Measurements from ENCODE around the gene IMMP2L. TPM values are rescaled to one million over a fixed set of nuclear protein-coding genes. Genes with fewer than 3 reads are reported as not detected.

Gene IMMP2L
- total RNA-seq, 4 donors from 2014 or later = 12.0 to 22.2 (median 17.5) TPM

DNA sequence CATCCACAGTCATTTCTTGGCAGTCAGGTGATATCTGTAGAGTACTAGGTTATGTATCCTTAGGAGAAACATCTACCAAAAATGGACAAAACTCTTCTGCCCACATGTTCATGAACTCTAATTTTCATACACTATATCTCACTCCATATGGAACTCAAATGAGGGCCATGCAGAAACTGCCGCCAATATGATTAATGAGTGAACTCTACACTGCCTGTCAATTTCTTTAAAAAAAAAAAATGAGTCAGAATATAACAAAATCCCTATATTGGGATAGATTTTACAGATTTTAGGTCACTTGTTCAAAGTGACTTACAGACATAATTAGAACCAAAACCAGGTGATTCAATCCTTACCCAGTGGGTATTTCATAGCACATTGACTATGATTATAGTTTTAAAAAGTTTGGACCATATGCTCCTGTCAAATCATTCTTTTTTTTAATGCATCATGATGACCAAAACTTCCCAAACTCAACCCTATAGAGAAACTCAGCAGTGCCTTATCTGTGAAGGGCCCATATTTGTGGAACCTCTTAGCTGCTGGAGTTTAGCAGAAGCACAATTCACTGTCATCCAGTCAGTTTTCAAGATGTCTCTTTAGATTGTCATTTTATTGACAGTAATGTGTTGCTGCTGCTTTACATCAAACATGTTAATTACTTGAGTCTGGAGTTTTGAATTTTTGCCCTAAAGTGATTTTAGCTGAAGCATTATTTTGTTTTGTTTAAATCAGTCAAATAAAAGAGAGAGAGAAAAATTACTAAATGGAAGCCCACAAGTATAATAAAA lies 460.2 kb downstream of the IMMP2L start:
- intact Hi-C loops (cut with DNase I) = no loop called here

DNA sequence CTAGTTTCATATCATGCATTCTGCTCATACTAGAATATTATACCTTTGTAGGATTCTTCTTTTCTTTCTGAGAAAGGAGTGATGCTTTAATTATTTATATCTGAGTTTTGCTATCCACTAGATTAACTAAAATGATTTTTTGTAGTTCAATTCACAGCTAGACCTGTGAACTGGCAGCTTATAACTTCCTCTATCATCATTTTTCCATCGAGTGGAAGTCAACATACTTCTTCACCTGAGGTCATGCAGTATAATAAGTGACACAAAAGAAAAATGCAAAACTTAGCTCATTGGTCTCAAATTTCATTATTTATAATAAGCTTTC lies 463.4 kb downstream of the IMMP2L start:
- H3K27ac ChIP-seq (replicated peaks in 1 of 4) = no peak overlapping the region
- intact Hi-C loops (cut with DNase I) = loop anchor here (10.0 kb wide), 1 partner anchor 466 kb away; the partner anchor contains the start of gene IMMP2L

More for the DNA sequence above, 460.2 kb downstream of the IMMP2L start:
- Histone ChIP-seq H3K4me3 (no peak overlapping the region), H3K4me1 (peaks cover 0 to 10% (median 5%) of the 10 kb centered on the region in 4 donors), H3K9me3 (no peaks in the 10 kb centered on the region), H3K36me3 (no peaks in the 10 kb centered on the region), H3K27me3 (no peaks in the 10 kb centered on the region), H3K27ac (replicated peaks in 1 of 4) (no peak overlapping the region)
- 100% methylated on average over 1 of the region's 1 CpG for WGBS
- no peak for TF ChIP-seq POLR2A (IDR thresholded peaks at IDR 0.05; ENCODE audit: low read depth)
- no peak for TF ChIP-seq POLR2AphosphoS5 (IDR thresholded peaks at IDR 0.05)
- TF ChIP-seq, protein P1, sequence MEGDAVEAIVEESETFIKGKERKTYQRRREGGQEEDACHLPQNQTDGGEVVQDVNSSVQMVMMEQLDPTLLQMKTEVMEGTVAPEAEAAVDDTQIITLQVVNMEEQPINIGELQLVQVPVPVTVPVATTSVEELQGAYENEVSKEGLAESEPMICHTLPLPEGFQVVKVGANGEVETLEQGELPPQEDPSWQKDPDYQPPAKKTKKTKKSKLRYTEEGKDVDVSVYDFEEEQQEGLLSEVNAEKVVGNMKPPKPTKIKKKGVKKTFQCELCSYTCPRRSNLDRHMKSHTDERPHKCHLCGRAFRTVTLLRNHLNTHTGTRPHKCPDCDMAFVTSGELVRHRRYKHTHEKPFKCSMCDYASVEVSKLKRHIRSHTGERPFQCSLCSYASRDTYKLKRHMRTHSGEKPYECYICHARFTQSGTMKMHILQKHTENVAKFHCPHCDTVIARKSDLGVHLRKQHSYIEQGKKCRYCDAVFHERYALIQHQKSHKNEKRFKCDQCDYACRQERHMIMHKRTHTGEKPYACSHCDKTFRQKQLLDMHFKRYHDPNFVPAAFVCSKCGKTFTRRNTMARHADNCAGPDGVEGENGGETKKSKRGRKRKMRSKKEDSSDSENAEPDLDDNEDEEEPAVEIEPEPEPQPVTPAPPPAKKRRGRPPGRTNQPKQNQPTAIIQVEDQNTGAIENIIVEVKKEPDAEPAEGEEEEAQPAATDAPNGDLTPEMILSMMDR (IDR thresholded peaks at IDR 0.05) = no peak
- TF ChIP-seq EP300 (IDR thresholded peaks at IDR 0.05) = no peak
- DNase-seq (ENCODE audit: extremely low spot score) = no peak

DNA sequence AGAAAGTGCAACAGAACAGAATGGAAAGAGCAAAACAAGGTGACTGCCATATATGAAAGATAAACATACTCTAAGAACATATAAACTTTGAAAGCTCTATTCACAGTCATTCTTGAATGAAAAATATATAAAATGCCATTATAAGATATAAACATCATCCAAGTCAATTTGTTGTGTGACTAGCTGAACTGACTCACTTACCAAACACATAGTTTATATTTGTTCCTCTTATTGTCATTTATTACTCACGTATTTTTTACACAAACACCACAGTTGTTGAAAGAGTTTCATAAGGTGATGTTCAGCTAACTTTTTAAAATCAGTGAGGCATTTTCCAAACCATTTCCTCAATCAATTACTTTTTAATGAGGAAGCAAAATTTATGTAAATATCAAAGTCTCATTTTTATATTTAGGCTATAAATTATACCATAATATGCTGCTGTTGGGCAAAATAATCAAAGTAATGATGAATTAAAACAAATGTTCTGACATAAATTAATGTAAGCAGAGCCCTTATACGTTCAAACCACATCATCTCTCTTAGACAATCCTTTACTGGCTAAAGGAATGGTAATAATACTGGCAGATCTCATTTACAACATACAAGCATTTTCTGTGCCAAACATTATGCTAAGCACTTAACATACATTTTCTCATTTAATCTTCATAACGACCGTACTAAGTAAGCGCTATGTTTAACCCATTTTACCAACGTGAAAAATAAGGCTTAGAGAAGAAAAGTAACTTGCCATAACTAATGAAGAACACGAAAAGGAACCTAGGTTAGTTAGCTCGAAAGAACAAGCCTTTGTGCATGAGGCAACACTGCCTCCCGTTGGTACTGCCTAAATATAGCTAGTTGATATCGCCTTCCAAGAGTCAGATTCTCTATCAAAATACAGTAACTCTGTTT lies 464.0 kb downstream of the IMMP2L start:
- Histone ChIP-seq H3K36me3 (no peaks in the 10 kb centered on the region), H3K4me3 (no peak overlapping the region), H3K9me3 (no peaks in the 10 kb centered on the region), H3K4me1 (peaks cover 0 to 17% (median 8%) of the 10 kb centered on the region in 4 donors), H3K27me3 (no peaks in the 10 kb centered on the region), H3K27ac (replicated peaks in 1 of 4) (no peak overlapping the region)
- TF ChIP-seq, protein P1 (IDR thresholded peaks at IDR 0.05) = peak; percentile 45 to 66 (median 53)
- TF ChIP-seq POLR2AphosphoS5 (IDR thresholded peaks at IDR 0.05) (no peak), POLR2A (IDR thresholded peaks at IDR 0.05; ENCODE audit: low read depth) (no peak)
- WGBS = 48% methylated on average over 10 of the region's 10 CpGs
- no peak for DNase-seq (ENCODE audit: extremely low spot score)
- intact Hi-C loops (cut with DNase I) = loop anchor here (10.0 kb wide), 1 partner anchor 467 kb away; the partner anchor contains the start of gene IMMP2L

More for the DNA sequence above, 463.4 kb downstream of the IMMP2L start:
- TF ChIP-seq POLR2A (IDR thresholded peaks at IDR 0.05; ENCODE audit: low read depth) = no peak
- TF ChIP-seq, protein P1 (IDR thresholded peaks at IDR 0.05) = no peak
- TF ChIP-seq EP300 (IDR thresholded peaks at IDR 0.05) = no peak
- TF ChIP-seq POLR2AphosphoS5 (IDR thresholded peaks at IDR 0.05) = no peak
- no peaks in the 10 kb centered on the region for H3K27me3 ChIP-seq
- no peaks in the 10 kb centered on the region for H3K9me3 ChIP-seq
- 14% methylated on average over 1 of the region's 1 CpG for WGBS
- peaks cover 0 to 11% (median 5%) of the 10 kb centered on the region in 4 donors for H3K4me1 ChIP-seq
- no peak overlapping the region for H3K4me3 ChIP-seq
- no peaks in the 10 kb centered on the region for H3K36me3 ChIP-seq
- DNase-seq (ENCODE audit: extremely low spot score) = no peak

DNA sequence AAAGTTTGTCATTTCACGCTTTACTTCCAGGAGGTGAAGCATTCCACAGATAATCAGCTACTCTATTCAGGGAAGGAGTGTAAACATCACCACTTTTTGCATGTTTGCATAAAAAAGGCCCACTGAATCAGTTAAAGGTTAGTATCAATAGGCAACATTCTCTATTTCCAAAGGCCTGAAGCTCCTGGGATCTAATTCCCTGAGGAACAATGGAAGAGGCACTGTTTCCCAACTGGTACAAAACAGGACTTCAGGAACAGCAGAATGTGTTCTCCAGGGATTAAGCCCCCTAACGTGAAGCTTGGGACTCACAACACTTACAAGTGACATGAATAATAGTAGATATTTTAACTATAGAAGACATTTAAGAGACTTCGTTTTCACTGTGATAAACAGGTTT lies 465.3 kb downstream of the IMMP2L start:
- Histone ChIP-seq H3K27ac (replicated peaks in 1 of 4) (no peak overlapping the region), H3K4me3 (no peak overlapping the region), H3K9me3 (no peaks in the 10 kb centered on the region), H3K36me3 (no peaks in the 10 kb centered on the region), H3K27me3 (no peaks in the 10 kb centered on the region), H3K4me1 (peaks cover 6 to 30% (median 21%) of the 10 kb centered on the region in 4 donors)
- 84% methylated on average over 3 of the region's 3 CpGs for WGBS
- intact Hi-C loops (cut with DNase I) = loop anchor here (10.0 kb wide), 1 partner anchor 468 kb away; the partner anchor contains the start of gene IMMP2L
- no peak for DNase-seq (ENCODE audit: extremely low spot score)
- TF ChIP-seq POLR2AphosphoS5 (IDR thresholded peaks at IDR 0.05) = no peak
- TF ChIP-seq, protein P1 (IDR thresholded peaks at IDR 0.05) = no peak
- TF ChIP-seq POLR2A (IDR thresholded peaks at IDR 0.05; ENCODE audit: low read depth) = no peak
- TF ChIP-seq EP300 (IDR thresholded peaks at IDR 0.05) = no peak

All from esophagus muscularis mucosa (tissue), 4 donors.